GM19238 (cell line): ENCODE data around the gene PAXX.

Experiments
- DNase-seq: peaks from one replicate; pipeline ENCODE4 v3.0.0; 2011; ENCODE audit warnings: low spot score; ENCODE audit not compliant: insufficient read length

PAXX gene

GRCh38 chr9:136952876-136953770 is 39.1 kb upstream of the PAXX start:
- no peak for DNase-seq

- DNase-seq: no peak
Observed at GRCh38 chr9:136953771-136954269, 38.4 kb upstream of the PAXX start.

GRCh38 chr9:136954270-136955083 is 37.7 kb upstream of the PAXX start:
- no peak for DNase-seq

DNA sequence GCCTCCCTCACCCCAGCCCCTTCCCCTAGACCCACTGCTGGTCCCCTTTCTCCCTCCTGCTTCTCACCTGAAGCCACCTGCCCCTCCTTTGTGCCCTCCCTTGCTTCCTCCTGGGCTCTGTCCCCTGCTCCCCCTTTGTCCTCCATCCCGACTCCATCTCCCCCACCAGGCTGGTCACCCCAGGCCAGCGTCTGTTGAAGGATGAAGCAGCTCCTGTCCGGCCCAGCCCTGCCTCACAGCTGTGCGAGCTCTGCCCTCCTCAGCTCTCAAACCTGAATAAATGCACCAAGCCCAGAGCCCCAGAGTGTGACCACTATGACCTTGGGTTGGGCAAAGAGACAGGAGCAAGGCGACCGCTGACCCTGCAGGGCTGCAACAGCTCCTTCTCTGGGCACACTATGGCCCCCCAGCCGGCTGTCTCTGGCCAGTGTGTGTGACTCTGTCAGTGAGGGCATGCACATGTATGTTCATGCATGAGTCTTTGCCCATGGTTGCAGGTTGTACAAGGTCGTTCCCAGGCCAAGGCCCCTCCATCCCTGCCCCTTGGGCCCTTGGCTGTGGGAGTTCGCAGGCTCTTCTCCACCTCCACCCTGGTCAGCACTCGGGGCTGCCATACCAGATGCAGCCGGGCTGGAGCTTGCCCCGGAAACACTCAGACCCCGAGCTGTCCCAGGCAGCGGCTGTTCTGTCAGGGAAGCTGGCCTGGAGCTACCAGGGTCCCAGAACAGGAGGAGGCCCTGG is 36.9 kb upstream of the PAXX start:
- DNase-seq: no peak

- no peak for DNase-seq
Observed at GRCh38 chr9:136955943-136956335, 36.3 kb upstream of the PAXX start.

- DNase-seq: no peak
Observed at GRCh38 chr9:136956604-136957003, 35.6 kb upstream of the PAXX start.

GRCh38 chr9:136957461-136957860 is 34.8 kb upstream of the PAXX start:
- DNase-seq: no peak

DNA sequence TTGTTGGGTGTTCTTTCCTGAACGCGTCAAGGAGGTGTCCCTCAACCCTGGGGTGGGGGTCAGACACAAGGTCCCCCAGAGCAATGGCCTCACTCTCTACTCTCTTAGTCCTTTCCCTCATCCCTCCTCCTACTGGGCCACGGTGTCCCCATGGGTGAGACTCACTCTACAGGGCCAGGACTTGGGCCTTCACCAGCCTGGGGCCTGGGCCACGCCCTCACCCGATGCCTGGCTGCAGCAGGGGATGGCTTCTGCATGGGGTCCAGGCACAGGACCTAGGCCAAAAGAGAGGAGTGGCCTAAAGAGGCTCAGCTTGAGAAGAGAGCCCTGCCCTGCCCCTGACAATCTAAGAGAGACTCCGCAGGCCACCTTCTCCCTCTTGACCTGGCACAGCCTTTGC is 34.3 kb upstream of the PAXX start:
- no peak for DNase-seq

GRCh38 chr9:136958473-136958872 is 33.7 kb upstream of the PAXX start:
- DNase-seq: no peak

DNA sequence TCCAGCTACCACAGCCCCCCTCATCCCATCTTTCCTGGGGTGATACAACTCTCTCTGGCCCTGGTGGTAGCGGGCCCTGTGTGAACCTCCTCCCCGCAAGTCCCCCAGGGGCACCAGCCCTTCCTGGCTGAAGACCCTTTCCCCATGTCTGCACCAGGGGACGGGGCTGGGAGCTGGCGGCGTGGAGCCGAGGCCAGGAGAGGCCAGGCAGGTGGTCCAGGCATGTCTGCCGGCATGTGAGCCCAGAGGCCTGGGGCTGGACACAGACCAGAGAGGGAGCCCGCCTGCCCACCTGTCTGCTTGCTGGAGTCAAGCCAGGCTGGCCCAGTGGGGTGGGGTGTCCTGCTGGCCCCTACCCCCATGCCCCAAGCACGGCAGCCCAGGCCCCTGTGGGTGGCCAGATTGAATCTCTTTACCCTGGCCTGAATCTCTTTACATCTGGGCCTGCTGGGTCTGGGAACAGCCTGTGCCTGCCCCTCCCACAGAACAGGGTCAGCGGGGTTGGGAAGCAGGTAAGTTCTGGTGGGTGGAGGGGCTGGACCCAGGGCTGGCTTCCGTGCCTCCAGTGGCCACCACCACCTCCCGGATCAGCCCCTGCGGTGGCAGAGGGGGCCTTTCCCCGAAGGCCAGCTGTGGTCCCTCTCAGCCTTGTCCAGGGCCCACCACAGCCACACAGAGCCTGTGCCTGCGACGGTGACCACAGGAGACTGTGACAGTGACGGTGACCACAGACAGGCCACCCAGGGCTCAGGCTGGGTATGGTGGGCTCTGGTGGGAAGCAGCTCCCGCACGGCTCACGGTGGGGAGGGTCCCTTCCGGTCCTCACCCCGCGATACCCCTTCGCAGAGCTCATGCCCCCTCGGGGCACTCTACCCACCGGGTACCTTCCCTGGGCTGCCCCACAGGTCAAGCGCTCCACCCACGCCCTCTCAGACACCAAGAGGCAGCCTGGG is 33.0 kb upstream of the PAXX start:
- no peak for DNase-seq

DNA sequence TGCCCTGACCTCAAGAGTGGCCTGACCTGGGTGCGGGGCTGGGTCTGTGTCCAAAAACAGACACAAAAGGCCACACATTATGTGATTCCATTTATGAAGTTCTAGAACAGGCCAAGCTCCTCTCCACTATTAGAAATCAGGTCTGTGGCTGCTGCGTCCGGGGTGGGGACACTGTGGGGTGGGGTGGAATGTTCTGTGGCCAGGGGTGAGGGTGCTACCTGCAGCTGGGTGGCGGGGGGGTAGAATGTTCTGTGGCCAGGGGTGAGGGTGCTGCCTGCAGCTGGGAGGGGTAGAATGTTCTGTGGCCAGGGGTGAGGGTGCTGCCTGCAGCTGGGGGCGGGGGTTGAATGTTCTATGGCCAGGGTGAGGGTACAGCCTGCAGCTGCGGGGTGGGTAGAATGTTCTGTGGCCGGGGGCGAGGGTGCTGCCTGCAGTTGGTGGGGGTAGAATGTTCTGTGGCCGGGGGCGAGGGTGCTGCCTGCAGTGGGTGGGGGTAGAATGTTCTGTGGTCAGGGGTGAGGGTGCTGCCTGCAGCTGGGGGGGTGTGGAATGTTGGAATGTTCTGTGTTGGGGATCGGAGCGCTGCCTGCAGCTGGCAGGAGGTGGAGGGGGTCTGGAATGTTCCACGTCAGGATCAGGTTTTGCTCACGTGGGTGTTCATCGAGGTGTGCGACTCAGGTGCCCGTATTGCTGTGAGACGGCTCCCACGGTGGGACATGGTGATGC is 31.8 kb upstream of the PAXX start:
- no peak for DNase-seq

DNA sequence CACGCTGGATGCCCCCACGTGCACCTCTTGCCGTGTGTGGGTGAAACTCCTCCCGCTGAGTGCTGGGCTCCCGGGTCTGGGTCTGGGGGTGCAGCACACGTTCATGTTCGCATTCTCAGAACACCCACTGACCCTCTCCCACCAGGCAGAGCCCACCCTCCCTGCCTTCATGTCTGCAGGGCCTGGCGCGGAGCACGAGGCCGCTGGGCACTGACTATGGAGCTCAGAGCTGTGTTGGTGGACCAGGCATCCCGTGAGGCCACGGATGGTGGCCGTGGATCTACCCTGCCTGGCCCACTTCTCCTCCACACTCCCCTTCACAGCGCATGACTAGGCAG is 31.3 kb upstream of the PAXX start:
- no peak for DNase-seq

- DNase-seq: no peak
Observed at GRCh38 chr9:136961279-136962065, 30.8 kb upstream of the PAXX start.

GRCh38 chr9:136962163-136962562 is 30.1 kb upstream of the PAXX start:
- no peak for DNase-seq

DNA sequence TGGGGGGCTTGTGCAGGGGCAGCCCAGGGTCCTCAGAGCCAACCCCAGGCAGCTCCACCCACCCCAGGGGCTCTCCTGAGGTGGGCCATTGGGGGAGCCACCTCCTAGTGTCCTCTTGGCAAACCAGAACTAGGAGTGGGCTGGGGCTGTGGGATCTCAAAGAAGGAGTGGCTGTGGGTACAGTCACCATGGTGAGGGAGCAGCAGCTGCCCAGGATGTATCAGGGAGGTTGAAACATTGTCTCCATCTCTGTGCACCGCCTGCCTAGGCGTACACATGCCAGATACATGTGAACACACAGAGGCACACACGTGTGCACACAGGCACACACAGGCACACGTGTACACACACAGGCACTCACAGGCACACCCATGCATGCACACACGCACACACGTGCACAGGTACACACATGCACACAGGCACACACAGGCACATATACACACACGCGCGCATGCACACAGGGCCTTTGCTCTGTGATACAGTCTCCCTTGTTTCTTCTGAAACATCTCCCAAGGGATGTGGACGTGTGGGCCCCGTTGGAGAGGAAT is 29.4 kb upstream of the PAXX start:
- DNase-seq: no peak

DNA sequence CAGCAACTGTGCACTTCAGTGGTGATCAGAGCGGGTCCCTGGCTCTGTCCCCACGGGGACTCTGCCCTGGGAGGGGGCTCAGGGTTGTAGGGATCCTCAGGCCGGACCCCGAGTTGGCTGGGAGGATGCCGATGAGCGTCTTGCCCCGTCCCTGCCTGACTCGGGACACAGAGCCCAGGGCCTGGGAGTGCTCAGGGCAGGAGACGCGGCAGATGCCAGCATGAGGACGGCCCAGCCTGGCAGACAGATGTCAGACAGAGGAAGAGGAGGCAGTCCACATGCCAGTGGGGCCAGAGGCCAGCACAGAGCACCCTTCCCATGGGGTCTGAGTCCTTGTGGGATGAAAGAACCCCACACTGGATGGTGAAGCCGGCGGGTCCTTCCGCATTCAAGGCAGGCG is 28.9 kb upstream of the PAXX start:
- no peak for DNase-seq

DNA sequence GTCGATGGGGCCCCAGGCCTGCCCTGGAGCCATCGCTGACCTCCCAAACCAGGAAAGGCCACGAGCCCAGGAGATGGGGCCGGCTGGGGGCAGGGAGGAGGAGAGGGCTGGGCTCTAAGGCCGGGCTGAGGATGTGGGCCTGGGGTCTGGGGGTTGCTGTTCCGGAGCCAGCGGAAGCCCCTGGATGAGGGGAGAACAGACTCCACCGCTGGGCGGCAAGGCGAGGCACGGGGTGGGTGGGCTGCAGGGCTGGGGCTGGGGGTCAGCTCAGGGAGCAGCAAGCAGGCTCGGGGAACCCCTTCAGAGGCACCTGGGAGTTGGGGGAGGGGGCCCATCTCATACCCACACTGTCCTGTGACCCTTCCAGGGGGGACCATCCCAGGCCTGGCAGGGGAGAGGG is 28.5 kb upstream of the PAXX start:
- DNase-seq: no peak

GRCh38 chr9:136964171-136964689 is 28.0 kb upstream of the PAXX start:
- DNase-seq: no peak
